NCI-H774 (cell line): ENCODE results near the gene NME3.
"Not testable (repeated sequence)": the region's sequence is repeated elsewhere in the genome, so short reads cannot be mapped to it uniquely, and the experiment has no call there.

ENCODE experiments used
- DNase-seq: peaks from one replicate; lab custom pipeline; 2025; lab: John Stamatoyannopoulos, UW

NME3 gene

GRCh38 chr16:1771188-1771863, at the start of gene NME3:
NME3 (minus strand) TSS chr16:1771543; CDS start chr16:1771534, 9 bp downstream.
- DNase-seq, result no peak

GRCh38 chr16:1820946-1821290, 49.6 kb upstream of the NME3 start:
- DNase-seq, result no peak

- no peak for DNase-seq
These were observed 49.0 kb upstream of the NME3 start for GRCh38 chr16:1820096-1820945.

- no peak for DNase-seq
These were observed 48.3 kb upstream of the NME3 start for GRCh38 chr16:1819611-1820010.

- no peak for DNase-seq
These were observed 47.7 kb upstream of the NME3 start for GRCh38 chr16:1818873-1819525.

GRCh38 chr16:1818204-1818872, 47.0 kb upstream of the NME3 start:
- no peak for DNase-seq

GRCh38 chr16:1817716-1818115, 46.4 kb upstream of the NME3 start:
- DNase-seq, result no peak

GRCh38 chr16:1817276-1817589, 45.9 kb upstream of the NME3 start:
- no peak for DNase-seq

GRCh38 chr16:1816396-1817275, 45.3 kb upstream of the NME3 start:
- no peak for DNase-seq

GRCh38 chr16:1815461-1815860, 44.1 kb upstream of the NME3 start:
- no peak for DNase-seq

GRCh38 chr16:1812732-1813163, 41.4 kb upstream of the NME3 start:
- DNase-seq, result no peak

GRCh38 chr16:1810536-1810935, 39.2 kb upstream of the NME3 start:
- DNase-seq, result no peak

GRCh38 chr16:1810106-1810505, 38.8 kb upstream of the NME3 start:
- DNase-seq, result no peak

- DNase-seq, result no peak
These were observed 38.0 kb upstream of the NME3 start for GRCh38 chr16:1809281-1809801.

- DNase-seq, result no peak
These were observed 37.3 kb upstream of the NME3 start for GRCh38 chr16:1808691-1809090.

- DNase-seq, result no peak
These were observed 36.3 kb upstream of the NME3 start for GRCh38 chr16:1807626-1808025.

- DNase-seq, result no peak
These were observed 29.4 kb upstream of the NME3 start for GRCh38 chr16:1800701-1801100.

- DNase-seq, result not testable (repeated sequence)
These were observed 27.9 kb upstream of the NME3 start for GRCh38 chr16:1799263-1799662.

GRCh38 chr16:1794908-1795666, 23.7 kb upstream of the NME3 start:
- DNase-seq, result no peak

- DNase-seq, result no peak
These were observed 23.0 kb upstream of the NME3 start for GRCh38 chr16:1794221-1794871.
